Neural crest cell (in vitro differentiated cells): Measurements from ENCODE around the gene GGN. TPM values are rescaled to one million over a fixed set of nuclear protein-coding genes. Genes with fewer than 3 reads are reported as not detected.
A peak's percentile ranks its signal among the peaks of the same experiment; 100 is the strongest.

Experiments
- DNase-seq: peaks from one replicate; pipeline ENCODE4 v3.0.0; 2021; ENCODE audit warnings: low read depth, mixed read lengths, low spot score
- H3K27ac Mint-ChIP-seq: one replicate; pipeline ENCODE4 v1.8.0; 2021; ENCODE audit warnings: mild to moderate bottlenecking, mixed read lengths; ENCODE audit not compliant: unreplicated experiment
- H3K27me3 Mint-ChIP-seq: 2 replicates; pipeline ENCODE4 v1.8.0; 2021; ENCODE audit warnings: low read depth, mild to moderate bottlenecking, mixed read lengths
- H3K36me3 Mint-ChIP-seq: 2 replicates; pipeline ENCODE4 v1.8.0; 2021; ENCODE audit warnings: low read depth, mild to moderate bottlenecking, mixed read lengths
- H3K4me1 Mint-ChIP-seq: 2 replicates; pipeline ENCODE4 v1.8.0; 2021; ENCODE audit warnings: mixed read lengths
- H3K4me3 Mint-ChIP-seq: one replicate; pipeline ENCODE4 v1.8.0; 2021; ENCODE audit warnings: mild to moderate bottlenecking, mixed read lengths
- H3K9me3 Mint-ChIP-seq: 2 replicates; pipeline ENCODE4 v1.8.0; 2021; ENCODE audit warnings: mixed read lengths
- total RNA-seq: library from RNA; stranded (reverse); gene quantifications from 2 replicates; pipeline ENCODE4 v1.2.1, GENCODE V29; 2021
- TF ChIP-seq, protein P1 (sequence below): fragments of 200-600 bp; sonication (generic); conservative IDR thresholded peaks from 2 replicates; pipeline ENCODE4 v1.5.0; 2021; ENCODE audit warnings: antibody characterized with exemption, mild to moderate bottlenecking

Gene GGN
- total RNA-seq, 1 donor from 2014 or later = 1.4 TPM

DNA sequence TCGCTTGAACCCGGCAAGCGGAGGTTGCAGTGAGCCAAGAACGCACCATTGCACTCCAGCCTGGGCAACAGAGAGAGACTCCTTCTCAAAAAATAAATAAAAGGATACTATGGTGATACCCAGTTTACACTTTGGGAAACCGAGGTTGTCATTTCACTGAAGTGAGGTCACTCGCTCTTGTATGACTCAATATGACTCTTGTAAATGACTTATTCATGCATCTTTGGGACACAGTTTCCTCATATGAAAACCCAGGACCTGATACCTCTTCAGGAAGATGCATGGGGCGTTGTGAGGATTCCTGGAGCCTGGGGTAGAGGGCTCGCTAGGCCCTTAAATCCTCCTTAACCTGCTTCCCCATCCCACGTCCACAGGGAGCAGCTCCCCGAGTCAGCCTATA lies 9.0 kb downstream of the GGN start:
- Mint-ChIP-seq H3K4me3 (peak overlapping the region; percentile 58), H3K27me3 (no peaks in the 10 kb centered on the region), H3K9me3 (no peaks in the 10 kb centered on the region), H3K27ac (no peak overlapping the region), H3K36me3 (peaks cover 9% of the 10 kb centered on the region), H3K4me1 (peaks cover 24% of the 10 kb centered on the region)
- no peak for DNase-seq
- TF ChIP-seq, protein P1, sequence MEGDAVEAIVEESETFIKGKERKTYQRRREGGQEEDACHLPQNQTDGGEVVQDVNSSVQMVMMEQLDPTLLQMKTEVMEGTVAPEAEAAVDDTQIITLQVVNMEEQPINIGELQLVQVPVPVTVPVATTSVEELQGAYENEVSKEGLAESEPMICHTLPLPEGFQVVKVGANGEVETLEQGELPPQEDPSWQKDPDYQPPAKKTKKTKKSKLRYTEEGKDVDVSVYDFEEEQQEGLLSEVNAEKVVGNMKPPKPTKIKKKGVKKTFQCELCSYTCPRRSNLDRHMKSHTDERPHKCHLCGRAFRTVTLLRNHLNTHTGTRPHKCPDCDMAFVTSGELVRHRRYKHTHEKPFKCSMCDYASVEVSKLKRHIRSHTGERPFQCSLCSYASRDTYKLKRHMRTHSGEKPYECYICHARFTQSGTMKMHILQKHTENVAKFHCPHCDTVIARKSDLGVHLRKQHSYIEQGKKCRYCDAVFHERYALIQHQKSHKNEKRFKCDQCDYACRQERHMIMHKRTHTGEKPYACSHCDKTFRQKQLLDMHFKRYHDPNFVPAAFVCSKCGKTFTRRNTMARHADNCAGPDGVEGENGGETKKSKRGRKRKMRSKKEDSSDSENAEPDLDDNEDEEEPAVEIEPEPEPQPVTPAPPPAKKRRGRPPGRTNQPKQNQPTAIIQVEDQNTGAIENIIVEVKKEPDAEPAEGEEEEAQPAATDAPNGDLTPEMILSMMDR = no peak

DNA sequence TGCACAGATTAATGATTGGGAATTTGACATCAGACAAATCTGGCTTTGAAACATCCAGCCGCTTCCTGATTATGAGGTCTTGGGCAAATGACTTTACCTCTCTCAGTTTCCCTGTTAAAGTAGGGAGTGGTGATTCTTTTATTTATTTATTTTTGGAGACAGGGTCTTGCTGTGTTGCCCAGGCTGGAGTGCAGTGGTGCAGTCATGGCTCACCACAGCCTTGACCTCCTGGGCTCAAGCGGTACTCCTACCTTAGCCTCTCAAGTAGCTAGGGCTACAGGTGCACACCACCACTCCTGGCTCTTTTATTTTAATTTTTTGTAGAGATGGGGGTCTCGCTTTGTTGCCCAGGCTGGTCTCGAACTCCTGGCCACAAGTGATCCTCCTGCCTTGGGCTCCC lies 10.8 kb downstream of the GGN start:
- Mint-ChIP-seq H3K9me3 (no peaks in the 10 kb centered on the region), H3K36me3 (peaks cover 7% of the 10 kb centered on the region), H3K4me1 (peaks cover 24% of the 10 kb centered on the region), H3K27me3 (peaks cover 4% of the 10 kb centered on the region), H3K4me3 (no peak overlapping the region), H3K27ac (no peak overlapping the region)
- TF ChIP-seq, protein P1 = no peak
- DNase-seq = no peak

DNA sequence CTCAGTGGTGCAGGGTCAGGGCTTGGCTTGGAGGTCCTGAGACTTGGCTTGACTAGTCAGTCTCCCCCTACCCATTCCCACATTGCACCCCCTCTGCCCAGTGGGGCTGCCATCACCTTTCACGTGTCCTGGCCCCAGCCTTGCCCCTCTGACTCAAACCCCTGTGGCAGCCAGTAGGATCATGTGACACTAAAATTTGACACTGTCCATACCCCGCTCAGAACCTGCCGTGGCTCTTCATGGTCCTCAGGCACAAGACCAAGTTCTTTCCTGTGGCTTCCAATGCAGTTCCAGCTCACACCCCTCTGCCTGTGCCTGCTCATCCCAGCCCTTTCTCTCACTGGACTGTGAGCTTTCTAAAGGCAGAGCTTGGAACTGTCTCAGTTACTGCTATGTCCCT lies 11.3 kb downstream of the GGN start:
- peaks cover 6% of the 10 kb centered on the region for H3K36me3 Mint-ChIP-seq

DNA sequence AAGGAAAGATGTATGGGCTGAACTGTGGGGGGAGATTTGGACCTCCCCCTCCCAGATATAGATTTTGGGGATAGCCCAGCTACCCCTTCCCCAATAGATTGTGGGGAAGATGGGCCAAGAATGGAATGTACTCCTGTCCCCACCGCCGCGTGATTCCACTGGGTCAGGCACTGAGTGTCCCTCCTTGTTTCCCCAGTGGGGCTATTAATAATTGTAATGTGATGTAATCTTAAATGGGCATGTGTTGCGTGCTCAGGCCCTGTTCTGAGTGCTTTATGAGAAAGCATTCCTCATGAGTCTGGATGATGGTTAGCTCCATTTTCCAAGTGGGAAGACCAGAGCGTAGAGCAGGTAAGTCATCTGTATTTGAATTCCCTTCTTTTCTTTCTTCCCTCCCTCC lies 12.1 kb downstream of the GGN start:
- TF ChIP-seq, protein P1 = no peak
- Mint-ChIP-seq H3K27ac (peak overlapping the region; percentile 98), H3K27me3 (peaks cover 14% of the 10 kb centered on the region), H3K36me3 (peaks cover 6% of the 10 kb centered on the region), H3K4me1 (peaks cover 24% of the 10 kb centered on the region), H3K4me3 (peak overlapping the region; percentile 99), H3K9me3 (no peaks in the 10 kb centered on the region)
- DNase-seq = no peak

More for the DNA sequence above, 11.3 kb downstream of the GGN start:
- TF ChIP-seq, protein P1 = no peak
- Mint-ChIP-seq H3K27ac (peak overlapping the region; percentile 57), H3K9me3 (no peaks in the 10 kb centered on the region), H3K27me3 (peaks cover 9% of the 10 kb centered on the region), H3K4me3 (peak overlapping the region; percentile 86), H3K4me1 (peaks cover 24% of the 10 kb centered on the region)
- no peak for DNase-seq

DNA sequence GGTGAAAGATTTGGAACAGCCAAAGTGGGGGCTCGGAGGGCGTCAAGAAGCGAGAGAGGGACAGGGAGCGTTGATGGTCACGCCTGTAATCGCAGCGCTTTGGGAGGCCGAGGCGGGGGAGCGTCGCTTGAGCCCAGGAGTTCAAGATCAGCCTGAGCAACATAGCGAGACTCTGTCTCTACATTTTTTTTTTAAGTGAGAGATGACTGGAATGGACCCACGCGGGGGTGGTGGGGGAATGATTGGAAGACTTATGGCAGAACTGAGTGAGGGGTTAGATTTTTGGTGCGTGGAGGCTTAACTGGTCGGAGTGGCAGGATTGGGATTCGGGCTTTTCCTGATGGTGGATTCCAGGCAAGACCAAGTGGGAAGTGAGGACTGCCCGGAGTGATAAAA lies 12.7 kb downstream of the GGN start:
- Mint-ChIP-seq H3K9me3 (no peaks in the 10 kb centered on the region), H3K36me3 (peaks cover 6% of the 10 kb centered on the region), H3K27ac (peak overlapping the region; percentile 98), H3K27me3 (peaks cover 20% of the 10 kb centered on the region), H3K4me1 (peaks cover 24% of the 10 kb centered on the region), H3K4me3 (peak overlapping the region; percentile 99)
- peak; percentile 10 for DNase-seq
- TF ChIP-seq, protein P1 = no peak
